HepG2 (cell line): ENCODE results near the gene TSHZ2. TPM values are rescaled to one million over a fixed set of nuclear protein-coding genes. Genes with fewer than 3 reads are reported as not detected.
A peak's percentile ranks its signal among the peaks of the same experiment; 100 is the strongest.

Experiments used
- AFF4 ChIP-seq: sonication (generic); formaldehyde crosslinking; IDR thresholded peaks from 2 replicates; pipeline ENCODE4 v1.4.0; 2020; ENCODE audit warnings: missing genetic modification reagents
- ARID2 ChIP-seq: sonication (generic); formaldehyde crosslinking; IDR thresholded peaks from 2 replicates; pipeline ENCODE4 v1.8.1; 2022; ENCODE audit warnings: mild to moderate bottlenecking, missing genetic modification reagents, borderline replicate concordance
- ARID4A ChIP-seq: sonication (generic); formaldehyde crosslinking; IDR thresholded peaks from 2 replicates; pipeline ENCODE4 v1.5.0; 2020; ENCODE audit warnings: mild to moderate bottlenecking, missing genetic modification reagents, borderline replicate concordance
- DMAP1 ChIP-seq: IDR thresholded peaks from 2 replicates; pipeline ENCODE4 v1.6.1; 2016
- HDAC2 ChIP-seq: sonication (generic); formaldehyde crosslinking; IDR thresholded peaks from 2 replicates; pipeline ENCODE4 v1.4.0; 2020; ENCODE audit warnings: missing genetic modification reagents
- HNF4A ChIP-seq: sonication (generic); formaldehyde crosslinking; IDR thresholded peaks from 2 replicates; pipeline ENCODE4 v1.4.0; 2020; ENCODE audit warnings: missing genetic modification reagents
- MAFF ChIP-seq: IDR thresholded peaks from 2 replicates; pipeline ENCODE4 v1.6.1; 2011; ENCODE audit warnings: low read depth, low read length, improper control_type of control experiment
- NKX3-1 ChIP-seq: sonication (generic); formaldehyde crosslinking; IDR thresholded peaks from 2 replicates; pipeline ENCODE4 v1.5.0; 2020; ENCODE audit warnings: missing genetic modification reagents
- PRDM4 ChIP-seq: sonication (generic); formaldehyde crosslinking; IDR thresholded peaks from 2 replicates; pipeline ENCODE4 v1.9.0; 2021; ENCODE audit warnings: missing genetic modification reagents, borderline replicate concordance
- RELA ChIP-seq: sonication (generic); formaldehyde crosslinking; IDR thresholded peaks from 2 replicates; pipeline ENCODE4 v1.4.0; 2020; ENCODE audit warnings: missing genetic modification reagents
- ZFP36L1 ChIP-seq: sonication (generic); formaldehyde crosslinking; IDR thresholded peaks from 2 replicates; pipeline ENCODE4 v1.8.0; 2022; ENCODE audit warnings: mild to moderate bottlenecking, missing genetic modification reagents, moderate library complexity
- ZNF160 ChIP-seq: sonication (generic); formaldehyde crosslinking; IDR thresholded peaks from 2 replicates; pipeline ENCODE4 v1.8.0; 2022; ENCODE audit warnings: mild to moderate bottlenecking, inconsistent platforms, missing genetic modification reagents
- ZNF251 ChIP-seq: sonication (generic); formaldehyde crosslinking; IDR thresholded peaks from 2 replicates; pipeline ENCODE4 v1.9.0; 2021; ENCODE audit warnings: mild to moderate bottlenecking, missing genetic modification reagents
- ZNF264 ChIP-seq: sonication (generic); formaldehyde crosslinking; IDR thresholded peaks from 2 replicates; pipeline ENCODE4 v1.4.0; 2020; ENCODE audit warnings: missing genetic modification reagents
- ZNF280B ChIP-seq: sonication (generic); formaldehyde crosslinking; IDR thresholded peaks from 2 replicates; pipeline ENCODE4 v1.5.0; 2020; ENCODE audit warnings: missing genetic modification reagents, mild to moderate bottlenecking, borderline replicate concordance
- ZNF296 ChIP-seq: sonication (generic); formaldehyde crosslinking; conservative IDR thresholded peaks from 2 replicates; pipeline ENCODE4 v1.5.0; 2020; ENCODE audit warnings: mild to moderate bottlenecking, missing genetic modification reagents
- ZNF816 ChIP-seq: sonication (generic); formaldehyde crosslinking; IDR thresholded peaks from 2 replicates; pipeline ENCODE4 v1.8.0; 2022; ENCODE audit warnings: missing genetic modification reagents, mild to moderate bottlenecking, borderline replicate concordance
- polyA plus RNA-seq, 8 experiments: library from polyadenylated mRNA; depleted of rRNA in 3 of 8; stranded (reverse) in 7 of 8; unstranded in 1 of 8; fragments of >200 nt; fragmentation: Illumina TruSeq in 4 of 8; extraction: Trizol in 4 of 8; gene quantifications; 2 replicates each; pipeline versions ENCODE4 v1.2.1 to v1.2.3, GENCODE V29; 2011 to 2016; ENCODE audit warnings: low read depth in 4 of 8, missing spikeins in 1 of 8, mixed read lengths in 1 of 8; ENCODE audit not compliant: insufficient read depth in 1 of 8
- total RNA-seq, 5 experiments: library from RNA; depleted of rRNA; stranded (reverse); fragments of >200 nt; fragmentation: Illumina TruSeq; extraction: Trizol; gene quantifications; 2 replicates each; pipeline ENCODE4 v1.2.3, GENCODE V29; 2016; ENCODE audit warnings: low read depth in 1 of 5

Gene TSHZ2
- total and polyA plus RNA-seq, 2 of the 13 experiments (the other 11 are each of a cell fraction or from before 2014, with no cell fraction given) = 0.01 TPM; not detected in 1

GRCh38 chr20:53081916-53082863 is 110.0 kb downstream of the TSHZ2 start (continued):
- TF ChIP-seq ARID4A = no peak
- 0 out of 2 replicates have a peak, but pooled peaks have one; percentile 7 for TF ChIP-seq ZNF160 (CRISPR knock-in tag)
- TF ChIP-seq DMAP1 (CRISPR knock-in tag) = 0 out of 2 replicates have a peak, but pooled peaks have one; percentile 20
- TF ChIP-seq MAFF = no peak
- TF ChIP-seq HDAC2 = peak; percentile 86
- TF ChIP-seq ARID2 (CRISPR knock-in tag) = peak; percentile 97
- TF ChIP-seq ZNF264 (CRISPR knock-in tag) = no peak
- peak; percentile 77 for TF ChIP-seq HNF4A (CRISPR knock-in tag)
- no peak for TF ChIP-seq ZNF251
- no peak for TF ChIP-seq PRDM4 (CRISPR knock-in tag)
- no peak for TF ChIP-seq AFF4 (CRISPR knock-in tag)
- TF ChIP-seq ZNF280B (CRISPR knock-in tag) = no peak
- no peak for TF ChIP-seq ZNF816 (CRISPR knock-in tag)
- 0 out of 2 replicates have a peak, but pooled peaks have one; percentile 2 for TF ChIP-seq NKX3-1 (CRISPR knock-in tag)
- no peak for TF ChIP-seq RELA (CRISPR knock-in tag)
- TF ChIP-seq ZNF296 (CRISPR knock-in tag) = no peak
- TF ChIP-seq ZFP36L1 (CRISPR knock-in tag) = no peak
